Choroid plexus epithelial cell (primary cell): ENCODE measurements around the gene SEMA4G.

Experiments
- DNase-seq: peaks from one replicate; pipeline ENCODE4 v3.0.0-alpha.2; 2010; ENCODE audit warnings: low read depth
- H3K4me3 ChIP-seq: 2 replicates; pipeline ENCODE4 v1.5.1; 2011; ENCODE audit warnings: low read depth, mild to moderate bottlenecking, control low read depth, low read length, moderate library complexity
- CTCF ChIP-seq: conservative IDR thresholded peaks from 2 replicates; pipeline ENCODE4 v1.5.1; 2011; ENCODE audit warnings: low read depth, mild to moderate bottlenecking, control low read depth, inconsistent platforms, low read length, moderate library complexity

SEMA4G gene

GRCh38 chr10:100977436-100977835 is 8.1 kb downstream of the SEMA4G start:
- DNase-seq, result no peak
- TF ChIP-seq CTCF, result no peak

DNA sequence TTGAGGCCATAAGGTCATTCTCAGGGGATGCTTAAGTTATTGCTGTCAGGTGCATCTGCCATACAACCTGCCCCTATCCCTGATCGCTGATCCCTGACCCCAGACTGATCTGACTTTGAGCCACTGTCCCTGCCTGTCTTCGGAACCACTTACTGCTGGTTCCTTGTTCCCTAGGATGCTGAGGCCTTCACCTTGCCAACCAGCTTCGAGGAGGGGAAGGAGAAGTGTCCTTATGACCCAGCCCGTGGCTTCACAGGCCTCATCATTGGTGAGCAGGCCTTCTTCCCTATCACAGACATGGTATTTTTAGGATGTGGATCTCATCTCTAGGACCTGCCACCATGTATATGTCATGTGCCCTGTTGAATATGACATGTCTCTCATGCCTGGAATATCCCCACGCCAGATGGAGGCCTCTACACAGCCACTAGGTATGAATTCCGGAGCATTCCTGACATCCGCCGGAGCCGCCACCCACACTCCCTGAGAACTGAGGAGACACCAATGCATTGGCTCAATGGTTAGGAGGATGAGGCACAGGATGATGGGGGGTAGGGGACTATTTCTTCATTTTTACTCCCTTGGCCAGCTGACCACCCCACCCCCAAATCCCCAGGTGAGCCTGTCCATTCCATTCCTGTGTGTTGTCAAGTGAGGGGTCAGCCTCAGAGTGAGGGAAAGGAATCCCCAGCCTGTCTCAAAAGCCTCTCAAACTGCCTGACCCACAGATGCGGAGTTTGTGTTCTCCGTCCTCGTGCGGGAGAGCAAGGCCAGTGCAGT is 9.0 kb downstream of the SEMA4G start:
- H3K4me3 ChIP-seq, result no peak overlapping the region
- no peak for DNase-seq
- no peak for TF ChIP-seq CTCF

More at GRCh38 chr10:100977436-100977835, 8.1 kb downstream of the SEMA4G start:
- no peak overlapping the region for H3K4me3 ChIP-seq

DNA sequence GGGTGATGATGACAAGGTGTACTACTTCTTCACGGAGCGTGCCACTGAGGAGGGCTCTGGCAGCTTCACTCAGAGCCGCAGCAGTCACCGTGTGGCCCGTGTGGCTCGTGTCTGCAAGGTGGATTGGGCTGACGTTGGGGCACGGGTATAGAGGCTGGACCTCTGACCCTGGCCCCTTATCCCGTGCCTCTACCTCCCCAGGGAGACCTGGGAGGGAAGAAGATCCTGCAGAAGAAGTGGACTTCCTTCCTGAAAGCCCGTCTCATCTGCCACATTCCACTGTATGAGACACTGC is 9.5 kb downstream of the SEMA4G start:
- H3K4me3 ChIP-seq, result no peak overlapping the region
- no peak for DNase-seq
- no peak for TF ChIP-seq CTCF

DNA sequence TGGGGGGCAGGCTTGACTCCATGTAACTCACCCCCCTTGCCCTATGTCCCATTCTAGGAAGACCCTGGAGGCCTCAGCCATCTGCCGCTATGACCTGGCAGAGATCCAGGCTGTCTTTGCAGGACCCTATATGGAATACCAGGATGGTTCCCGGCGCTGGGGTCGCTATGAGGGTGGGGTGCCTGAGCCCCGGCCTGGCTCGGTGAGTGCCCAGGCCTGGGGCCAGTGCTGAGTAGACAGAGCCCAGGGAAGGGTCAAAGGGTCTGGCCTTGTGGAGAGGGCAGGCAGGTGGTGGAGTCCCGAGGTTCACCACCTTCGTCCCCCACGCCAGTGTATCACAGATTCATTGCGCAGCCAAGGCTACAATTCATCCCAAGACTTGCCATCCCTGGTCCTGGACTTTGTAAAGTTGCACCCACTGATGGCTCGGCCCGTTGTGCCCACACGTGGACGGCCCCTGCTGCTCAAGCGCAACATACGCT is 10.5 kb downstream of the SEMA4G start:
- TF ChIP-seq CTCF, result no peak
- no peak overlapping the region for H3K4me3 ChIP-seq
- no peak for DNase-seq

- DNase-seq, result no peak
- no peak overlapping the region for H3K4me3 ChIP-seq
- no peak for TF ChIP-seq CTCF
Measured at GRCh38 chr10:100980311-100980710, 11.0 kb downstream of the SEMA4G start.

DNA sequence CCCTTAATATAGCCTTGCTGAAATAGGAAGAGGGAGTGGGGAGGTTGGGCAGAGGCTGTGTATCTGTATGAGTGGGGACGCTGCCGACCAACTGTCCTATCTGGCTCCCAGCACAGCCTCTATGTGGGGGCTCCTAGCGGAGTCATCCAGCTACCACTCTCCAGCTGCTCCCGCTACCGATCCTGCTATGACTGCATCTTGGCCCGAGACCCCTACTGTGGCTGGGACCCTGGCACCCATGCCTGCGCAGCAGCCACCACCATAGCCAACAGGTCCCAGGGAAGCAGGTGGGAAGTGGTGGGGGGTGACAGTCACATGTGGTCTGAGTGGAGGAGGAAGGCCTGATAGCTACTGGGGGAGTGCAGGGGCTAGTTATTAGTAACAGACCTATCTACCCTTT is 11.4 kb downstream of the SEMA4G start:
- no peak overlapping the region for H3K4me3 ChIP-seq
- TF ChIP-seq CTCF, result no peak
- DNase-seq, result no peak

DNA sequence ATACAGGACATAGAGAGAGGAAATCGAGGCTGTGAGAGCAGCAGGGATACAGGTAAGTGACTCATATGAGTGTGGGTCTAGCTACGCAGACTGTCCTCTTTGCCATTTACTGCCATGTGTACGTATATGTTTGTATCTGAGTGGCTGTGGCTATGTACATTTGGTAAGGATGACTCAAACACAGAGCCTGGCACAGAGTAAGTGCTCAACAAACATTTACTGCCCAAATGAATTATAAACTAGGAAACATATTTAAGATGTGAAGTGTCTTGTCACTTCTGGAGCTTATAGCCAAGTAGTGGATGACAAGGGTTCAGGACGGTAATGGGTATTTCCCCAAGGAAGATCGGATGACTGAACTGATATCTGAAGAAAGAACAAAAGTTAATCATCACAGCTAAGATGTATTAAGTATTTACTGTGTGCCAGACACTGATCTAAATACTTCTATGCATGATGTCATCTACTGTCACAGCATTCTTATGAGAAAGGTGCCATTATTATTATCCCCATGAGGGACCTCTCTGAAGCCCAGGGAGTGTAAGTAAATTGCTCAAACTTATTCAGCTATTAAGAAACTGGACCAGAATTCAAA is 12.0 kb downstream of the SEMA4G start:
- no peak for TF ChIP-seq CTCF
- no peak overlapping the region for H3K4me3 ChIP-seq
- DNase-seq, result no peak
